ENCODE results near the gene GTF3C4.

GTF3C4 gene

GRCh38 chr9:132647806-132648205 is 22.5 kb upstream of the GTF3C4 start:
- DNase-seq (ENCODE audit: low spot score) = no peak

DNA sequence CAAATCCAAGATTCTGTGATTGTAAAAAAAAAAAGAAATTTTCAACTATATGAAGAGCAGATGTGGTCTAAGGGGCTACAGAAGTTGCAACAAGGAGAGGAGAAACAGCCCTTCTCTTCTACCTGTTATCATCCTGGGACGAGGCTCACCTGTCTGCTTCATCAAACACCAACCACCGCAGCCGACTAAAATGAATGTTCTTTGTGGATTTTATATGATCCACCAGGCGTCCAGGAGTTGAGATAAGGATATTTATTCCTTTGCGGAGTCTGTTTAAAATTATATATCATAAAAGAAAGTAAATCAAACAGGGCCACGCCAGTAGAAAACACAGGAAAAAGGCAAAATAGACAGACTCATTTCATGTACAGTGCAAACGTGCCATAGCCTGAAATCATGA is 22.0 kb upstream of the GTF3C4 start:
- no peak for DNase-seq (ENCODE audit: low spot score)

GRCh38 chr9:132648685-132649084 is 21.6 kb upstream of the GTF3C4 start:
- no peak for DNase-seq (ENCODE audit: low spot score)

DNA sequence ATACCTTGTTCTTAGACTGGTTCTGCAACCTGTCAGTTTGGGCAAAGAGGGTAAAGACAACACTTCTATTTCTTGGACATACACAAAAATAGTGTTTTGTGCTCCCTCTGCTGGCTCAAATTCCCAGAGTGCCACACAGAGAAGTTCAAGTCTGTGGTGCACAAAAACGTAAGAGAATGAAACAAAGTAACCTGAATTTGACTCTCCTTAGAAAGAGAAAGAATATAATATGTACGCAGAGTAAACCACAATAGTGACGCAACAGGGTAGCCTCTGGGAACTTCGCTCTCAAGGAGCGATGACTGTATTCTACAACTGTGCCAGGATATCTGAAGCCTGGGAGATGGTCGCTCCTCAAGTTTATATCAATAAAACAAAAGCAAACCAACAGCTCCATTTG is 19.0 kb upstream of the GTF3C4 start:
- no peak for DNase-seq (ENCODE audit: low spot score)

DNA sequence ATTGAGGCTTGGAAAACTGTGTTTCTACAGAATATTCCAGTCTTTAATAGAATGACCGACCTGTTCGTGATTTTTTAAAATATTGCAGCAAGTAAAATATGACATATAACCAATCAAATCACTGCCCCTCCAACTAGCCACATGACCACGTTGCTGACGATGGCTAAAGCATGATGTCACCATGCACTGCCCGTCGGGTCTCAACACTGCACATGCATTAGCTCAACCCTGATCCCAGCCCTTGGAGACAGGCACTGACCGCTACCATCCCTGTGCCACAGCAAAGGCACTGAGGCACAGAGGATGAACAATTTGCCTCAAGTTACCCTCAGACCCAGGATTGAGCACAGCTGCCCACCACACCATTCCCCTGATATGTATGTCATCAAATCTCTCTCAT is 14.0 kb upstream of the GTF3C4 start:
- DNase-seq (ENCODE audit: low spot score) = no peak

DNA sequence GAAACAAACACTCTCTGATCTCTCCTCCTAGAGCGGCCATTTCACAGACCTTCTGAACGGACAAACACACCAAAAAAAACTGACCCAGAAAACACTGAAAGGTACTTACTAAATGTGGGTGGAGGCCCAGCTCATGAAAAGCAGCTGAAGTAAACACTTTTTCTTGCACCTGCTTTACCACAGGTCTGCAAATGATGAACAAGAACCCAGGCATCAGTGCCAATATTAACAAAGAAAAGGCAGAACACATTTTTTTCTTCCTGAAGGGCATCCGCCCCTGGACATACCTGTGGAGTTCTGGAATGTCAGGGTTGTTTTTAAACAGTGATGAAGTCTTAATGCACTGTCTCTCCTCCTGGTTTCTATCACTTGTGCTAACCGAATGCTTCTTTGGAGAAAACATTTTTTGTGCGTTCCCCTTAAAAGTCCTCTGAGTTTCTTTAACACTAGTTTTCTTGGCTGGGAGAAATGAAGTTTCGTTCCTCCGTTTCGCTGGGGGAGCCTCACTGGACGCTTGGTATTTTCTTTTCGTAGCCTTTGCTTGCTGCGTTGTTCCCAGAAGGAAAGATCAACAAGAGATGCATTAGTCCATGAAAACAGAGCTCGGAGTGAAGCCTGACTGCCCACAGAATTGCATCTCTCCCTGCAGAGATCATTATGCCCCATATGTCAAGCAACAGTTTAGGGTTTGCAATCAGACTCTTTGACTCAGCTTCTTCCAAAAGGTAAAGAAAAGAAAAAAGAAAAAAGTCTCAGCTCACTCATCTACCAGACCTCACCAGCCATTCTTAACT is 7.9 kb upstream of the GTF3C4 start:
- no peak for DNase-seq (ENCODE audit: low spot score)

DNA sequence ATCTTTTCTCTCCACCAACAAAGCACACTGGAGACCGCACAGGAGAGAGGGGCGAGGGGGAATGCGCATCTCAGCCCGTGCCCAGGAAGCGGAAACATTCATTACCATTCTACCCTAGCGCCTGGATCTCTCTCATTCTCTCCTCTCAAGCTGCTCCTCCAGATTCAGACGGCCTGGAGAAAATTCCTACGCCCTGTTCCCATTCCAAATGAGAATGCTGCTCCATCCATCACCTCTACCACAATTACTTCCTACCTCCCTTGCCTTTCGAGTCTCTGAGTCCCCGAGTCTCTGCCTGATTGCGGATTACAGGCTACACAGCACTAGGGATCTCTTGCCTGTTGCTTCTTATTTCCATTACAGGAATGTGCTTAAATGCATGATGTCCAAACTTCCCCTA is 7.1 kb upstream of the GTF3C4 start:
- peak; percentile 34 for DNase-seq (ENCODE audit: low spot score)

DNA sequence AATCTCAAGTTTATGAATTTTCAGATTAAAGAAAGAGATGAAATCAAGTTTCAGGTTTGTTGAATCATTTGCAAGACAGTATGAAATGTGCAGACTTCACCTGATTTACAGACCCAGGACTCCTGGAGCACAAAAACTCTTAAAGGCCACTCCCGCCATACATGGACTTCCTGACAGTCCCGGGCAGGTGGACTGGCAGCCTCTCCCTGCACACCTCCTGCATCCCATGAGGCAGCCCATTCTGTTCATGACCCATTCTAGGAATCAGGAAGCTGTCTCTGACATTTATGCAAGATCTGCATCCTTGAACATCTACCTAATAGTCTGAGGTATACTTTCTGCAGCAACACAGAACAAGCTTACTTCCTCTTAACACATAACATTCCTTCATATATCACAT is 6.4 kb upstream of the GTF3C4 start:
- DNase-seq (ENCODE audit: low spot score) = no peak

DNA sequence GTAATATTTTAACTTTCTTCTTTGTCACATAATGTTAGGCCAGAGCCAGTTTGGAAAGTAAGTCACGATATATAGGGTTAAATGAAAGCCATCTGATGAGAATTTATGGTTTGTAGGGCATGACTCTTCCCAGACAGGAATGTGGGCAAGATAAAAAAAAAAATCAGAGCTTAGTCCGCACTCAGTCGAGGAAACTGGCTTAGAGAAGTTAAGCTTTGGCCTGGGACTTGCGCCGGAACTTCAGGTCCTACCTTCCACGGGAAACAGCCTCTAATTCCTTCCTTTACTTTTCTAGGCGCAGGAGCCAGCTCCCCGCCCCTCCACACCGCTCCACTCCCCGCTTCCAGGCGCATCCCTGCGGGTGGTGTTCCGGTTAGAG is 956 bp upstream of the GTF3C4 start:
- peak; percentile 78 for DNase-seq (ENCODE audit: low spot score)

DNA sequence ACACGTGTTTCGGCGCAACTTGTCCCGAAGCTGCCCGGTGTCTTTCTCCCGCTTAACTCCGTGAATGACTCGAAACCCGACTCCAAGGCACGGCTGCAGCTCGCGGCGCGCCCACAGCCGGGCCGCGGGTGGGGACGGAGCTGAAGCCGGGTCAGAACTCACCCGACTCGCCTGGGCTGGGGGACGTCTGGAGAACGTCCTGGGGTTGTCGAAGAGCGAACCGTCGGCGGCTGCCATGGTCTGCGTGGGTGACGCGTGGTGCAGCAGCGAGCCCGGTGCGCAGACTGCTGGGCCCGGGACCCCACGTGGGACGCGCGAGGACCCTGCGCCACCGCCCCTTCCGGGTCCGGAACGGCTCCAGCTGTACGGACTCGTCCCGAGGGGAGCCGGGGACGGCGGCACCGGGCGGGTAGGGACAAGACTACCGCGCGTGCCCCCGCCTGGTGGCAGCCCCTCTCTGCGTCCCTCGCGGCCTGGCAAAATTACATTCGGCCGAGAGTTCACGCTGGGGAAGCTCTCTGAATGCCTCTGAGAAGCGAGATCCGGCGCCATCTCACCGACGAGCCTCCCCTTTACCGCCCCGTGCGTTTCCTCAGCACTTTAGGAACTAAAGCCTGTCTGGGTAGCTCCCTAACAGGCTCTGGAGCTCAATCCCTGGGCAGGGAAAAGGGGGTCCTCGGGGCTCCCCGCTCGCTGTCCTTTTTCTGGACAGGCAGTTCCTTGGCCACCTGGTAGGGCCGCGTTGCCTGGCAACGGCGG is 387 bp upstream of the GTF3C4 start, which contains the start of gene DDX31:
DDX31 (minus strand) TSS at position 286 of the 759 bp plus-strand sequence; CDS start at position 237, 49 bp downstream.
- peak; percentile 76 for DNase-seq (ENCODE audit: low spot score)

DNA sequence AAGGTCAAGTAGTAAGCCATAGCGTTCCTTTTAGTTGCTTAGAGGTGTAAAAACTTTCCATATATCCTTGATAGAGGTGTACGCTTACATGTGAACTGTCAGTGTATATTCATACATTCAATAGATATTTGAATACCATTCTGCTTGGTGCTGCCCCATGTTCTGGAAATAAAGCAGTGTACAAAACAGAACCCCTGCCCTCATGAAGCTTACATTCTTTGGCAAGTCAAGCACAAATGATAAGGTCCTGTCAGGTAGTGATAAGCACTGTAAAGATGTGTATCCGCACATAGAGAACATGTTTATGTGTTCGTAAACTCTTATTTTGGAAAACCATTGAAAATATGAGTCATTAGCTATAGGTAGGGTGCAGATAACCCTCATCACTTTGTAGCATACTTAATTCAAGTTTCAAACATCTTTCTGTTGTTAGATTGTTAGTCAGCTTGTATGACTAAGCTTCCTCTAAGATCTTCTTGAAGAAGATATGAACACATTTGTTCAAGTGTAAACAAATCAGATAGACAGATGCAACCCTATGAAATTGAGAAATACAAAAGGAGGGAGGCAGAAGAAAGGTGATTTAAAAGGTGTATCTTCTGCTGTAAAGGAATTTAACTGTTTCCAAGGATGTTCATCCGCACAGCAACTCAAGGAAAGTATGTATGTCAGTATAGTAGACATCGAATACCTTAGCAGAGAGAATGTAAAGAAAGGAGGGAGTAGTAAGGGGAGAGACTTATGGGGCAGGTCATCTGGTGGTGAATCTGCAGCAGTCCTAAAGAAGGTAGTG is 1.6 kb downstream of the GTF3C4 start:
- no peak for DNase-seq (ENCODE audit: low spot score)

DNA sequence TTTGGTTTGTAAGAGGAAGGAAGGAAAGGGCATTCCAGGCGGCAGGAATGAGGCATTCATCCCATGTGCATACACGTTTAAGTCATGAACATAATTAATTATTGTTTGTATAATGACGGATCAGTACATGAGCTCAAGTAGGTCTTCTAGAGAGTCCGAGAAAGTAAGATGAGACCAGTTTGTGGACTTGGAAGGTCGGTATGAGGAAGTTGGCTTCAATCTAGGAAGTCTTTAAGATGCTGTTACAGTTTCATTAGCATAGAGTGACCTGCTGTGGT is 2.1 kb downstream of the GTF3C4 start:
- DNase-seq (ENCODE audit: low spot score) = no peak

DNA sequence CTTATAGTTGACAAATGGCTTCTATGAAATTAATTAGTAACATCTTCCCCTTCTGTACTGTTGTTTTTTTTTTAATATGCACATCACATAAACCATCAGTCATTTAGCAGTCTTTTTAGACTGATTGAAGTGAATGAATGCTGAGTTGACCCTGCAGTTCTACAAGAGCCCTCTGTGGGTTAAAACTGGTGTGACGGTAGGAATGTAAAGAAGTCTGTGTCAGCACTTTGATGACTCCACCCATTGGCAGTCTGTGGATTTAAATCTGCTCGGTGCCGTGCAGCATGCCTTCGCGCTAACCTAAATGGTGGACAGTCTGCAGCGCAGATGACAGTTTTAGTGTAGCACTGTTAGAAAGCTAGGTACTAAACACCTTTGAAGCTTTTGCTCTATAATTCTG is 3.1 kb downstream of the GTF3C4 start:
- DNase-seq (ENCODE audit: low spot score) = peak; percentile 47

DNA sequence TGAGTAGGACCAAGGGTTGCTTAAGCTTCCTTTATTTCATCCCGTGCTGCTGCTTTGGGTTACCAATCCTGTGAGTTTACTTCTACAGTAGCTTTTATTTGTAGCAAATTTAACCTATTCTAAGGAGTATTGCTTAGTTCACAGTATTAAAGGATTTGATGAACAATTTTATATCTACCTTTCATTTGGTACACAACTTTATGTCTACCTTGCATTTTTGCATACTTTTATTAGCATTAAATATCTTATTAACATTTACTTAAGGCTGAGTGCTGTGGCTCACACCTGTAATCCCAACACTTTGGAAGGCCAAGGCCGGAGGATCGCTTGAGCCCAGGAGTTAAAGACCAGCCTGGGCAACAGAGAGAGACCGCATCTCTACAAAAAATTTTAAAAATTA is 4.2 kb downstream of the GTF3C4 start:
- no peak for DNase-seq (ENCODE audit: low spot score)

- no peak for DNase-seq (ENCODE audit: low spot score)
These were observed 7.7 kb downstream of the GTF3C4 start for GRCh38 chr9:132677976-132678375.

GRCh38 chr9:132679946-132680625 is 9.8 kb downstream of the GTF3C4 start:
- DNase-seq (ENCODE audit: low spot score) = no peak

- no peak for DNase-seq (ENCODE audit: low spot score)
These were observed 11.3 kb downstream of the GTF3C4 start for GRCh38 chr9:132681561-132681960.

- DNase-seq (ENCODE audit: low spot score) = no peak
These were observed 13.6 kb downstream of the GTF3C4 start for GRCh38 chr9:132683873-132684272.

- DNase-seq (ENCODE audit: low spot score) = no peak
These were observed 20.4 kb downstream of the GTF3C4 start for GRCh38 chr9:132690696-132691095.

DNA sequence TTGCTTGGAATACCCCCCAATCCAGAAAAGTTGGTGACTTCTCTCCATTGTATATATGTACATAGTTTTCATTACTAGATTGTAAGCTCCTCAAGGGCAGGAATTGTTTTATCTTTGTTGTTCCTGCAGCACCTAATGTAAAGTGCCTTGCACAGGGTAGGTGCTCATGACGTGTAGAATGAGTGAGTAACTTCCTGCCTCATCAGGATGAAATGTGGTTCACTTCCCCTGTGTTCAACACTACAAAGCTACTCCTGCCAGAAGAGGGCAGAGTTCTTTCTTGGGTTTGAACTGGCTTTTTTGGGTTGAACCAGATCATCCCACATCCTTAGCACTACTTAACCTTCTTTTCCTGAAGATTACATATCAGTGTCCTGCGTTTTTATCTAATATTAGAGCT is 23.9 kb downstream of the GTF3C4 start:
- DNase-seq (ENCODE audit: low spot score) = peak; percentile 34

DNA sequence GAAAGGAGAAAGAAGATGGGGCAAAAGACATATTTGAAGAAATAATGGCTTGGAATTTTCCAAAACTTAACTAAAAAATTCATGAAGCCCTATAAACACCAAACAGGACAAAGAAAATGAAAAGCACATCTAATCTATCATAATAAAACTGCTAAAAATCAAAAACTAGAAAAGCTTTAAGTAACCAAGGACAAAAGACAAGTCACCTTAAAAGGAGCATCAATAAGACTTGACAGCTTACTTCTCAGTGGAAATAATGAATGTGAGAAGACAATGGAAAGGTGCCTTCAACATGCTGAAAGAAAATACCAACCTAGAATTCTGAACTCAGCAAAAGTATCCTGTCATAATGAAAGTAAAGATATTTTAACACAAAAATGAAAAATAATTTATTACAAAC is 27.0 kb downstream of the GTF3C4 start:
- DNase-seq (ENCODE audit: low spot score) = no peak

DNA sequence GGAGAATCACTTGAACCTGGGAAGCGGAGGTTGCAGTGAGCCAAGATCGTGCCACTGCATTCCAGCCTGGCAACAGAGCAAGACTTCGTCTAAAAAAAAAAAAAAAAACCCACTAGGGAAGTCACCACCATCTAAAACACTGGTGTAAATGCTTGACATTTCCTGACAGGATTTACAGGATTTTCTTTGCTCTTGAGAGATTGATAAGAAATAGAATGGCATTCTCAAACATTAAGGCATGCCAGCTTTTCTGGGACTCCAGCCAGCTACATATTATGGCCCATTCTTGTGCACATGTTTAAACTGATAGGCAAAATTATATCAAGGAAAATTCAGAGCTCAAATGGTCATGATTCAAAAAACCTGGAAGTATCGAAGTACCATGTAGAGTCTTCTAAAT is 28.7 kb downstream of the GTF3C4 start:
- DNase-seq (ENCODE audit: low spot score) = no peak

Measured in iPS-NIHi11 (cell line).